ENCODE results near the gene PCDH9. TPM values are rescaled to one million over a fixed set of nuclear protein-coding genes. Genes with fewer than 3 reads are reported as not detected.

PCDH9 gene
- total and polyA plus RNA-seq, 2 of the 4 experiments (the other 2 are of a cell fraction): 2.2 to 10.2 TPM

- Histone ChIP-seq H3K27ac (ENCODE audit: insufficient read depth, low read length) (no peak overlapping the region), H3K23ac (ENCODE audit: low read depth, low read length) (no peak overlapping the region), H3K4me3 (ENCODE audit: insufficient read depth, low read depth, low read length) (no peak overlapping the region), H2AK5ac (ENCODE audit: low read depth, low read length) (no peak overlapping the region), H3K9ac (ENCODE audit: low read depth, low read length) (no peak overlapping the region), H3K9me1 (ENCODE audit: insufficient read depth, low read length) (no peaks in the 10 kb centered on the region), H3K4me1 (ENCODE audit: control insufficient read depth, insufficient read depth, low read length) (no peaks in the 10 kb centered on the region), H4K20me1 (ENCODE audit: insufficient read depth, low read length) (no peaks in the 10 kb centered on the region), H3K36me3 (ENCODE audit: control insufficient read depth, insufficient read depth, low read length) (no peaks in the 10 kb centered on the region), H2AK9ac (replicated peaks; ENCODE audit: low read depth, low read length, poor library complexity) (no peak overlapping the region), H3K18ac (ENCODE audit: low read depth, low read length) (no peak overlapping the region), H2AFZ (replicated peaks; ENCODE audit: low read length, poor library complexity) (no peak overlapping the region), H3K4me2 (ENCODE audit: low read depth, low read length) (no peak overlapping the region), H4K91ac (ENCODE audit: insufficient read depth, low read depth, low read length) (no peak overlapping the region), H3K27me3 (ENCODE audit: control insufficient read depth, insufficient read depth, low read length) (no peaks in the 10 kb centered on the region), H2BK15ac (ENCODE audit: low read depth, low read length) (no peak overlapping the region), H3K14ac (replicated peaks; ENCODE audit: low read depth, low read length) (no peak overlapping the region), H3K79me1 (ENCODE audit: low read depth in 1 of 2, low read length in 2 of 2) (no peaks in the 10 kb centered on the region), H2BK120ac (ENCODE audit: low read depth, low read length) (no peak overlapping the region), H3K4ac (ENCODE audit: low read depth, low read length) (no peak overlapping the region), H3K56ac (ENCODE audit: extremely low read depth, insufficient read depth, low read length) (no peak overlapping the region), H4K5ac (ENCODE audit: low read depth, low read length) (no peak overlapping the region), H4K8ac (ENCODE audit: low read depth in 2 of 2, low read length in 2 of 2) (no peak overlapping the region), H3K9me3 (ENCODE audit: control insufficient read depth, insufficient read depth, low read length) (no peaks in the 10 kb centered on the region), H2BK20ac (ENCODE audit: low read depth, low read length) (no peak overlapping the region), H2BK5ac (ENCODE audit: low read depth, low read length, poor library complexity, severe bottlenecking) (no peak overlapping the region)
- no TSS peak for BruUV-seq (replicated peaks)
- intact Hi-C loops (cut with micrococcal nuclease): no loop called here
- ChIA-PET CTCF (no interaction called here), POLR2A (ENCODE audit: unreplicated experiment) (no interaction called here)
- TF ChIP-seq NFE2L2 (IDR thresholded peaks at IDR 0.05; ENCODE audit: low read depth, low read length) (no peak), CHD1 (IDR thresholded peaks at IDR 0.05; ENCODE audit: low read depth, low read length) (no peak), MAZ (IDR thresholded peaks at IDR 0.05; ENCODE audit: borderline replicate concordance, low read depth, low read length) (no peak), POLR2A (IDR thresholded peaks at IDR 0.05; ENCODE audit: low read depth, low read length) (no peak), MAFK (IDR thresholded peaks at IDR 0.05; ENCODE audit: low read depth, low read length) (no peak), CEBPB (IDR thresholded peaks at IDR 0.05; ENCODE audit: low read depth, low read length) (no peak), CTCF (conservative IDR thresholded peaks at IDR 0.05; ENCODE audit: low read depth, low read length) (no peak), ELK1 (IDR thresholded peaks at IDR 0.05; ENCODE audit: borderline replicate concordance, low read depth, low read length) (no peak), FOS (IDR thresholded peaks at IDR 0.05; ENCODE audit: low read depth, low read length) (no peak), USF2 (IDR thresholded peaks at IDR 0.05; ENCODE audit: low read depth, low read length) (no peak), RAD21 (IDR thresholded peaks at IDR 0.05; ENCODE audit: low read length) (no peak), RCOR1 (IDR thresholded peaks at IDR 0.05; ENCODE audit: insufficient replicate concordance, low read length) (no peak), BHLHE40 (IDR thresholded peaks at IDR 0.05; ENCODE audit: low read depth, low read length) (no peak), RFX5 (IDR thresholded peaks at IDR 0.05; ENCODE audit: low read depth, low read length) (no peak), MXI1 (IDR thresholded peaks at IDR 0.05; ENCODE audit: borderline replicate concordance, low read depth, low read length) (no peak), SMC3 (IDR thresholded peaks at IDR 0.05; ENCODE audit: low read depth, low read length) (no peak)
- ATAC-seq (ENCODE audit: low read depth) (no peak), DNase-seq (no peak)
- in situ Hi-C loops (cut with MboI; ENCODE audit: low sequenced_read_pairs): no loop called here
- dilution Hi-C loops (cut with HindIII; ENCODE audit: low sequenced_read_pairs, unreplicated experiment): no loop called here
Measured at GRCh38 chr13:67193979-67194378, 36.2 kb downstream of the PCDH9 start.

Measured in IMR-90 (cell line).